ENCODE data around the gene SERPINF2.
"Not testable (repeated sequence)": the region's sequence is repeated elsewhere in the genome, so short reads cannot be mapped to it uniquely, and the experiment has no call there.

SERPINF2 gene

DNA sequence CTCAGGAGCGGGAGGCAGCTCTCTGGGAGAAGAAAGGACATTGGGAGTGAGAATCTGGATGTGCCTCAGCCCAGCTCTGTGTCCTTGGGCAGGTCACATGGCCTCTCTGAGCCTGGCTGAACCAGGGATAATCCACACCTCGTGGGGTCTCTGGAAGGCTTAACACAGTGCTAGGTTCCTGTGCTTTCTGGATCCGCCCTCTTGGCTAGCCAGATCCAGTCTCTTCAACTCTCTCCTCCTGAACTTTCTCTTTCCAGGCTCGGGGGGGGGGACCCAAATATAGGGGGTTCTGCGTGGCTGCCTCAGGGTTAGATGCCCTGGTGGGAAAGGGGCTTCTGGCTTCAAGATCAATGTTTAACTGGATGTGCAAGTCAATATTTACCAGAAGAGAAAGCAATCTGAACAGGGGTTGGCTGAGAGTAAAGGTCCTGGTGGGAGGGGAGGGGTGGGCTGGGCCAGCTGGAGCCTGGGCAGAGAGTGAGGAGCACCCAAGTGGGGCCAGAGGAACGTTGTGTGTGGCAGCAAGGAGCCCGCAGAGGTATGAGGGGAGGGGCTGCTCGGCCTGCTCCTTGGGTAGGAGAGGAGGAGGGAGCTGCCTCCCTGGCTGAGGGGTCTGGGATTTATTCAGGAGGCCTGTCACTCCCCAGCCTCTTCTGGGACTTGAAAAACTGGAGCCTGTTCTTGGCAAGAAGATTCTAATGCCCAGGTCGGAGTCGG lies at the start of gene SERPINF2:
SERPINF2 (plus strand) TSS at position 501 of the 717 bp plus-strand sequence. CDS start 2,125 bp downstream, outside the sequence.
- DNase-seq (ENCODE audit: extremely low read depth in 1 of 2, low read depth in 1 of 2) = no peak

DNA sequence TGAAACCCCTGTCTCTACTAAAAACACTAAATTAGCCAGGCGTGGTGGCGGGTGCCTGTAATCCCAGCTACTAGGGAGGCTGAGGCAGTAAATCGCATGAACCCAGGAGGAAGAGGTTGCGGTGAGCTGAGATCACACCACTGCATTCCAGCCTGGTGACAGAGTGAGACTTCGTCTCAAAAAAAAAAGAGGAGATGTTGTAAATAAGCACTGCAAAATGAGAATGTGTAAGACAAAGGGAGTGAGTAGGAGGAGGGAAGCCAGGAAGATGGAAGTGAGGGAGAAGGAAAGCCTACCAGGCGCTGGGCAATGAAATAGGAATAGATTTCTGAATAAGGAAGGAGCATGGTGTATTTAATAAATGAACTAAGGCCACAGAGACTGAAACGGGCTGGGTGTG lies 49.3 kb upstream of the SERPINF2 start:
- DNase-seq (ENCODE audit: extremely low read depth in 1 of 2, low read depth in 1 of 2) = no peak

DNA sequence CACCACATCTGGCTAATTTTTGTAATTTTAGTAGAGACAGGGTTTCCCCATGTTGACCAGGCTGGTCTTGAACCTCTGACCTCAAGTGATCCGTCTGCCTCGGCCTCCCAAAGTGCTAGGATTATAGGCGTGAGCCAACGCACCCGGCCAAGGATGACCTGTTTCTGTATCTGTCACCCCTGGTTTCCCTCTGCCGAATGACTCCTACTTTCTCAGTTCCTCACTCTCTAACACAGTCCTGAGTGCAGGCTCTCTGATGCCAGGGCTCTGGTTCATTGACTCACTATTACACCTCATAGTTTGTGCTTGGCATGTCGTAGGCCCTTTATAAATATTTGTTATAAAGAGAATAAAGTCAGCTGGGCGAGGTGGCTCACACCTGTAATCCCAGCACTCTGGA lies 47.3 kb upstream of the SERPINF2 start:
- DNase-seq (ENCODE audit: extremely low read depth in 1 of 2, low read depth in 1 of 2) = no peak

DNA sequence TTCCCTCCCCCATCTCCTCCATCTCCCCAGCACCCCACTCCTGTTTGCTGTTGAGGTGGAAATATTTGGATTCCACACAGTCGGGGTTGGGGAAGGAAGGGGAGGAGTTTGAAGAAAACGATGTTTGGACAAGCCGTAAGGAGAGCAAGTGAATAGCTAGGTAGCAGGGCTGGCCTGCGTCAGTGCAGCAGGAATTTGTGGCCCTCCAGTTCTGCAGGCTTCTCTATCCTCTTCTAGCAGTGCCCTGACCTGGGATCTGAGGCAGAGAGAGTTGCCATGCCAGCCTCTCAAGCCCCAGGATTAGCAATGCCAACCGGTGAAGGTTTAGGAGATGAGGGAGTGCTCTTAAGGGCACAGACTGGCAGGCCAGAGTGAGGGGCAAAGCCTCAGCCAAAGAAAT lies 45.0 kb upstream of the SERPINF2 start:
- no peak for DNase-seq (ENCODE audit: extremely low read depth in 1 of 2, low read depth in 1 of 2)

DNA sequence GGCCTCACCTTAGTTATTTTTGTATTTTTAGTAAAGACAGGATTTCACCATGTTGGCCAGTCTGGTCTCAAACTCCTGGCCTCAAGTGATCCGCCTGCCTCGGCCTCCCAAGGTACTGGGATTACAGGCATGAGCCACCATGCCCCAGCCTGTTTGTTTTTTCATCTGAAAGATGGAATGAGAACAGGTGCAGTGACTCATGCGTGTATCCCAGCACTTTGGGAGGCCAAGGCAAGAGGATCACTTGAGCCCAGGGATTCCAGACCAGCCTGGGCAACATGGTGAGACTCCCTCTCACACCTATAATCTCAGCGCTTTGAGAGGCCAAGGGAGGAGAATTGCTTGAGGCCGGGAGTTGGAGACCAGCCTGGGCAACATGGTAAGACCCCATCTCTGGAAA lies 42.8 kb upstream of the SERPINF2 start:
- not testable (repeated sequence) for DNase-seq (ENCODE audit: extremely low read depth in 1 of 2, low read depth in 1 of 2)

DNA sequence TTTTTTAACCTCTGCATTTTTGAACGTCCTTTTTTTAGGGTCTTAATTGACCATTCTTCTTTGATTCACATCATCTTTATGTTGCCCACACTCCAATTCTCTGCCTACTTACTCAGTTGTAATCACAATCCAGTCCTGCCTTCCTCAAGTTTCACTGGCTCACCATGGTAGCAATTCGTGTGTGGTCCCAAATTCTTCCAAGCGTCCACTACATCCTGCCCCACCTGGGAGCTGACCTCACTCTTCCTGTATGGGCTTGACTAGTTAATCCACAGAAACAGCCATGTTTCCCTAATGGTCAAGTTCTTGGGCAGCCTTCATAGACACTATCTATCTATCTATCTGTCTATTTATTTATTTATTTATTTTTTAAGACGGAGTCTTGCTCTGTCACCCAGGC lies 39.6 kb upstream of the SERPINF2 start:
- no peak for DNase-seq (ENCODE audit: extremely low read depth in 1 of 2, low read depth in 1 of 2)

DNA sequence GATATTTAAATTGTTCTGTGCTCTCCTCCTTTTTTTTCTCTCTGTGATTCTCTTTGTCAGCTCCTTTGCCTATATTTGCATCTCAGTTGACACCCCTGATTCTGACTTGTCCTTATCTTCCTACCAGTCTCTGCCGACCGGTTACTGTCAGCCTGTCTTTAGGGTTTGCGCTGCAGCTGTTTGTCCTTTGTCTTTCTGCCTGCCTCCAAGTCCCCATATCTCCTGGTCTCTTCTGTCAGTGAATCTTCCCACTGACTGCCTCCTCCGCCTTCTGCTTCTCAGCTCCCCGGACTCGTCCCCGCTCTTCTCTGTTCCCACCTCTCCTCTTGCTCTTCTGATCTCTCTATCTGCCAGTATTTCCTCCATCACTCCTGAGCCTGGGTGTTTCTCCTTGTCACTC lies 37.7 kb upstream of the SERPINF2 start:
- DNase-seq (ENCODE audit: extremely low read depth in 1 of 2, low read depth in 1 of 2) = no peak

DNA sequence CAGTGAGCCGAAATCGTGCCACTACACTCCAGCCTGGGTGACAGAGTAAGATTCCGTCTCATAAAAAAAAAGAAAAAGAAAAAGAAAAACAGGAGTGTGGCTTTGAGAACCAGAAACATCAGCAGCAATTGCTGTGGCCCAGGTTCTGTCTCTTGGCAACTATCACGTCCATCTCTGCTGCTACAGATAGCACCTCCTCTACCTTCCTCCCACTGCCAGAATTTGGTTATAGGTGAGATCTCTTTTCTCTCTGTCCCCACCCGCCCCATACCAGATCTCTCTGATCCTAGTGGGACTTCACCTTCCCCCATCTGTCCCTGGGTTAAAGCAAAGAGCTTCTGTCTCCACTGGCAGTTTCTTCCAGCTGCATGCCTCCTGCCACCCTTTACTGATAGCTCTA lies 35.6 kb upstream of the SERPINF2 start:
- no peak for DNase-seq (ENCODE audit: extremely low read depth in 1 of 2, low read depth in 1 of 2)

DNA sequence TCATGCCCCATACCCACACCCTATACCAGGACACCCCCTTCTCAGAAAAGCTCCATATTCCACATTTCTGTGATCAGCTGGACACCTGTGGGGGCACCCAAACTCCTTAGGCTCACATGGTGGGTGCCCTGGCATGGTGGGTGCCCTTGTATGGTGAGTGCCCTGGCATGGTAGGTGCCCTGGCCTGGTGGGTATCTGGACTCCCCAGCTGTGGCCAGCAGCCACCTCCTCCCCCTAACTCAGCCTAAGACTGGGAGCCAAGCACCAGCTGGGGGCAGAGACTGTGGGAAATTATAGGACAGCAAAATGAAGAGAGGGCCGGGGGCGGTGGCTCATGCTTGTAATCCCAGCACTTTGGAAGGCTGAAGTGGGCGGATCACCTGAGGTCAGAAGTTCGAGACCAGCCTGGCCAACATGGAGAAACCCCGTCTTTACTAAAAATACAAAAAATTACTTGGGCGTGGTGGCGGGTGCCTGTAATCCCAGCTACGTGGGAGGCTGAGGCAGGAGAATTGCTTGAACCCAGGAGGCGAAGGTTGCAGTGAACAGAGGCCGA lies 33.8 kb upstream of the SERPINF2 start:
- DNase-seq (ENCODE audit: extremely low read depth in 1 of 2, low read depth in 1 of 2) = not testable (repeated sequence)

DNA sequence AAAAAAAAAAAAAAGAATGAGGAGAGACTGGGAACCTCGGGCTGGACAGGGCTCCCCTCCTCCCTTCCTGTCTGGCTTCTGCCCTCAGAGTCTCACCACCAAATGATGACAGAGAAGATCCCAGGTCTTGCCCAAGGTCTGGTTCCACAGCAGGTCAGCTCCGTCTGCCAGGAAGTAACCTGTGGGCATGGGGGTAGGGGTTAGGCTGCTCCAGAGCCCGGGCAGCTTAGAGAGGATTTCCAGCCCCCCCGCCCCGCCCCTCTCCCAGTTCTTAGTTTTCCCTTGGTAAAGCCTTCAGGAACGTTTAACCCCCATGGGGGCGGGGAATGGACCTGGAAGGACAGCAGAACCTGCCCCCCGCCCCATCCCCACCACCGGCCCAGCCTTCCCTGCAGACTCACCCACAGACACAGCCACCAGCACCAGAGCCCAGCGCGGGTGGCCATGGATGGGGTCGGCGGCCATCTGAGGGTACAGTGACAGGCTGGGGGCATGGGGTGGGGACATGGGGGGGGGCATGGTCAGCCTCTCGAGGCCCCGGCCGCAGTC lies 33.2 kb upstream of the SERPINF2 start:
- DNase-seq (ENCODE audit: extremely low read depth in 1 of 2, low read depth in 1 of 2) = no peak

DNA sequence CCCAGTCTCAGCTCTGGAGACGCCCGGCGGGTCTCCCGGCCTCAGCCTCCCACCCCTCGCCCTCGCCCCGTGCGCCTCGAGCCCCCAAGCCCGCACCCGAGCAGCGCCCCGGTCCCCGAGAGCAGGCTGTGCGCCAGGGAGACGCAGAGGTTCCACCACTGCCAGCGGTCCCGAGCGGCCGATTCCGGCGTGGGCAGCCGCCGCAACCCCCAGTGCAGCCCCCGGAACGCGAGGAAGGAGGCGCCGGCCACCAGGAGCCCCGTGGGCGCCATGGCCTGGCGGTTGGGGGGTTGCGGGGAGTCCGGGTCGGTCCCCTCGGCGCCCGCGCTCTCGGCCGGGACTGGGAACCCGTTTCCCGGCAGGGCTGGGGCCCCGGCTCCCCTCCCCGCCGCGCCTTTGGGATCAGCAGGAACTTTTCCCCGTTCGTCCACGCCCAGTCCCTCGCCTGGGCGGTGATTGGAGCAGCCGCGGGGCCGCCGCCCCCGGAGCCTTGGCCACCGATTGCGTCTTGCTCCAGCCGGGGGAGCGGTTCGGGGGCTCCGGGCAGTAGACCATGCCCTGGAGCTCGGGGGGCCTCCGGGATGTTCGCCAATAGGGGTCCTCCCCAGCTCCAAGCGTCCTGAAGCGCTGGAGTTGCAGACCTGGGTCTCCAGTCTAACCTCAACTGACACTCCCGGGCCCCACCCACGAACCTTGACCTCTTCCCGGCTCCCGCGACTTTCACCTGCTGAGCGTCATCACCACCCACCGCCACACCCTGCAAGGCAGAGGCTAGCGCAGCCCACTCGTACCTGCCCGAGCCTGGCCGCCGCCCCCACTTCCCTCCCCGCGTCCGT lies 32.5 kb upstream of the SERPINF2 start, which contains the start of gene TLCD2:
TLCD2 (minus strand) TSS at position 407 of the 836 bp plus-strand sequence; CDS start at position 272, 135 bp downstream.
- no peak for DNase-seq (ENCODE audit: extremely low read depth in 1 of 2, low read depth in 1 of 2)

DNA sequence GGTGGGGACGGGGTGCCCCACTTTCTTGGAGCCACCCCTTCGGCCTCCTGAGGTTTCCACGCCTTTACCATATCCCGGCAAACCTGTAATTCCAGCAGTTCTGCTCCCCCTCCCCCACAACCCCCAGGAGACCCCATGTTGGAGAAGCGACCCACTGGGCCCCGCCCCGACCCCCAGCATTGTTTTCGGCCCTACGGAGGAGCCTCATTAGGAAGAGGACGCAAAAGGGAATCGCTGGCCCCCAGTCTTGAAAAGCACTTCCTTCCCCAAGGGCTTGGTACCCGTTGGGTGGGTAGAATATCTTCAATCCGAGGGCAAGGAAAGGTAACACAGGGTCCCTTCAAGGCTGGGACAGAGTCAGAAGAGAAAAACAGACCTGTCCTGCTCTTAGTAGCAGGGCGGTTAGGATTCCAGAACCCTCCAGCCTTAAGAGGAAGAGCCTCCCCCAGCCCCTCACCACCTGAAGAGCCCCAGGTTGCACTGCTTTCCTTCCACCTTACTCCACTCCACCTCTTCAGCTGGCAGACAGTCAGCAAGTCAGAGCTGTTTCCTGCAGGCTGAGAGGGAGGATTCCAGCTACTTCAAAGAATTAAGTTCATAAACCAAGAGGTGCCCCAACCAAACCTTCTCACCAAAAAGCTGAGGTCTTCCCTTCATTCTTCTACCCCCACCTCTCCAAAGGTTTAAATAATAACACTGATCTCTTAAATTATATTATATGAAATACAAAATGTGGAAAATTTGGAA lies 31.7 kb upstream of the SERPINF2 start:
- no peak for DNase-seq (ENCODE audit: extremely low read depth in 1 of 2, low read depth in 1 of 2)

DNA sequence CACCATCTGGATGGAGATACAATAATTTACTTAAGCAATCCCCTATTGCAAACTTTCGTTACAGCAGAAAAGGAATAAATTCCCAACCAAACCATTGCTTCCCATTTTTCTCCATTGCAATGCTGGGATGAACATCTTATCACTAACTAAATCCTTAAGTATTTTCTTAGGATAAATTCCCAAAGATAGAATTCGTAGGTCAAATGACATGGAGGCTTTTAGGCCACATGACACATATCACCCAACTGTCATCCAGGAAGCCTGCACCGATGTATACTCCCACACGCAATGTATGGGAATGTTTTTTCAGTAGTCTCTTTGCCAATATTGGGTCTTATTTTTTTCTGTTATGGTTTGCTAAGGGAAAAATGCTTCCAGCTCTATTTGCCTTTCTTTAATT lies 30.9 kb upstream of the SERPINF2 start:
- no peak for DNase-seq (ENCODE audit: extremely low read depth in 1 of 2, low read depth in 1 of 2)

DNA sequence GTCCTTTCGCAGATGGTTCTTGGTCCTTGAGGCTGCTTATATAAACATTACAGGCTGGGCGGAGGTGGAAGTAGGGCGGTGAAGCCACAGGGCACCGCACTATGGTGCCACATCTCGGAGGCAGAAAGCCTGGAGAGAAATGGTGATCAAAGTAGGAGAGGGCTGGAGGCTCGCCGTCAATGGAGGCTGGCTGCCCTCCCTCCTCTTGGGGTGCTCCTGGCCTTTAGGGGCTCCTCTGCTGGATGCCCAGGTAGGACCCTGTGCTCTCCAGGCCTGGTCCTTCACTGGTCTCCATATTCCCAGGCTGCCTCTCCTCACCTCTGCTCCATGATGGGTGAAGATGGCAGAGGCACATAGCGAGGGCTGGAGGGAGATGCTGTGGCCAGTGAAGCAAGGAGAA lies 30.4 kb upstream of the SERPINF2 start:
- no peak for DNase-seq (ENCODE audit: extremely low read depth in 1 of 2, low read depth in 1 of 2)

DNA sequence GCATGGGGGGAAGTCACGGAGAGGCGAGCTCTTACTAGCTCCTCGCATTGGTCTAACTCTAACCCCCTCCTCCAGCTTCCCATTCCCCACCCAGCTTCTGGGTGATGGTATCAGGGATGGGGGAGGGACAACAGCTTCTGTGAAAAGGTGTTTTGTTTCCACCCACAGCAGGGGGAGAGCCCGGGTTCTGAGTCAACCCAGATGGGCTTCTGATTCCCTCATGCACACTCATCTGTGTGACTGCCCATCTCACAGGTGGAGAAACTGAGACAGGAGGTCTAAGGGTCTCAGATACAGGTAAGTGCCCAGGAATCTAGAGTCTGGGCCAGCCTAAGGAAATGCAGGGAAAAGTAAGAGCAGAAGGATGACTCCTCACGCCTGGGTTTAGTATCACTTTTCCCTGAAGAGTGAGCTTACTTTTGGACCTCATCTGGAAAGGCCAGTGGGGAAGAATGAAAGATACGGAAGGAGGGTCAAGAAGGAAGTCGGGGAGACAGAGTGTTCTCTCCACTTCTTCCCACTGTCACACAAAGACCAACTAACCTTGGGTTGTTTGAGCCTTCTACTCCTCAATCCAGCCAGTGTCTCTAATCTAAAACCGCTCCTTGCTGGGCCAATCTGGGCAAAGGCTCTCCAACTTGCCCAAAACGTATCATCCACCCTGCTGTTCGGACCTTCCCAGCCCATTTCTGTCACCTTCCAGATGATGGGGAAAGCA lies 29.4 kb upstream of the SERPINF2 start:
- no peak for DNase-seq (ENCODE audit: extremely low read depth in 1 of 2, low read depth in 1 of 2)

DNA sequence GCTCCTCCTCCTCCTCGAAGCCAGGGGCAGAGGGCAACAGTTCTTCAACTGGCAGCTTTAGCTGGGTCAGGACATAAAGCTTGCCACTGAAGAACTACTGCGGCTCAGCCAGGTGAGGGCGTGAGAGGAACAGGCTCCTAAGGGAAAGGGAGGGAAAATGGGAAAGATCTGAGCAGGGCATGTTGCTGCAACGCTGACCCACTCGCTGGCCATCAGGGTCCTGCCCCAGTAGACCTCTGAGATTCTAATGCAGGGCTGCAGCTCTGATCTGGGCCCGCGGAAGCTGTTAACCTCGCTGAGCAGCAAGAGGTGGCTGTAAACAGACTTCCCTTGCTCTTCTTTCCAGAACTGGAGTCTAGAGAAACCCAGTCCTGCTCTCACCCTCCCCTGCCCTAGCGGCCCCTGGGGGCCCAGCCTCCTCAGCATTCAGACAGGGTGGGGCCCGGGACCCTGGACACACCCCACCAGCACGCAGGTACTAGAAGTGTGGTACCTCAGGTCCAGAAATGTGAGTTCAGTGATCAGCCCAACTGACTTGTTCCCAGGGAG lies 28.7 kb upstream of the SERPINF2 start:
- no peak for DNase-seq (ENCODE audit: extremely low read depth in 1 of 2, low read depth in 1 of 2)

DNA sequence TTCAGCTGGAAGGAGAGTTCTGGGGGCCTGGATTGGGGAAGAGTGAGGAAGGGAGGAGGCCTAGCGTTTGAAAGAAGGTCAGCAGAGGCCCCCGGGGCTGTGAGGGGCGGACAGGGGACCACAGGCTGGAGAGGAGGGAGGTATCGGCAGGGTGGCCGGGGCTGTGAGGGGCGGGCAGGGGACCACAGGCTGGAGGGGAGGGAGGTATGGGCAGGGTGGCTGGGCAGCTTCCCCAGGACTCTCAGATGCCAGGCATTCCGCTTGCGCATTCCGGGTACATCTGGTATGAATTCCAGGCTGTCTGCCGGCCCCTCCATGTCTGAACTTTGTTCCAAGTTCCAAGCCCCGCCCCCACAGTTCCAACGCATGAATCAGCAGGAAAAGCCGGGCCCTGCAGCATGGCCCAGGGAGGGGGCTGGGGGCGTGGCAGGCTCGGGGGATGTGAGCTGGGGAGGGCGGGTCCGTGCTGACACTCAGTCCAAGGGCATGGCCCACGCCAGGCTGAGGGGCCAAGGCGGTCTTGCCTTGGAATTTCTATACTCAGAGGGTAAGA lies 28.2 kb upstream of the SERPINF2 start:
- DNase-seq (ENCODE audit: extremely low read depth in 1 of 2, low read depth in 1 of 2) = no peak

DNA sequence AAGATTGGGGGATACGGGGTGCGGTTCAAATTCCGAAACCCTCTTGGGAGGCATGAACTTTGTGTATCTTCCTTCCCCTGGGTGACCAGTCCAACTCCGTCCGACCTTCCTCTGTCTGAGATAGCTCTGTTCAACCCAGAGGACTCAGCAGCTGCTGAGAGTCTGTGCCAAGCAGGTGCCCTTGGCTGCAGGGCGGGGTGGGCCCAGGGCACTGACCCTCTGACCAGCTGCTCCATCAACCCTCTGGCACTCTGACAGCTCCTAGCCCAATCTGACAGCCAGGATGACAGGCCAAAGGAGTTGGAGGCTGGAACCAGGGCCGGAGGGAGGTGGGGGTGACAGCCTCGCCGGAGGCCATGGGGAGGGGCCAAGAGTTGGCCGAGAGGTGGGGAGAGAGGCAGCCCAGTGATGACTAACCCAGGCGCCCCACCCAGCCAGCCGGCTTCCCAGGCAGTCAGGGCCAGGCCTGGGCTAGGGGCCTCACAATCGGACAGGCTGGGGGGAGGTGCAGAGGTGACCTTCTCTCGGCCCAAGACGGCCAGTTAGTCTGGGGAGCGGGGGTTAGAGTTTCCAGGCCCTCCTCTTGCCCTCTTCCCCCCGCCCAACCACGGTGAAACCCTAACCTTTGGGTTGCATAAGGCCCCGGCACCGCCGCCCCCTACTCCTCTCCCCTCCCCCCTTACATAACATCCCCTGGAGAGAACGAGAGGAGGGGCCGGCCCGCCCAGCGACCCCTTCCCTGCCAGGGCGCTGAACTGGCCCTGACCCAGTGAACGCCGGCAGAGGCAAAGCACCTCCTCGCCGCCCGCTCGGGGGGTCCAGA lies 27.5 kb upstream of the SERPINF2 start:
- no peak for DNase-seq (ENCODE audit: extremely low read depth in 1 of 2, low read depth in 1 of 2)

DNA sequence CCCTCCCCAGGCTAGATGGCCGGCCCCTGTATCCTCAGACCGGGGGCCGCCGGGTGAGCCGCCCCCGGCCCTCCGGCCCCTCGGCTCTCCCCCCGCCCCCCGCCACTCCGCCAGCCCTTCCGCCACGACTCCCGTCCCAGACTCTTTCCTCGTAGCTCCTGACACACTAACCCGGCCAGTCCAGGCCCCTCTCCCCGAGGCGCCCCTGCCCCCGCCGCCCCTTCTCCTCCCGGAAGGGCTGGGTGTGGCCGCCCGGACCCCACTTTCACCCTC lies 26.9 kb upstream of the SERPINF2 start:
- DNase-seq (ENCODE audit: extremely low read depth in 1 of 2, low read depth in 1 of 2) = no peak
